ENCODE measurements around the gene RBM33. TPM values are rescaled to one million over a fixed set of nuclear protein-coding genes. Genes with fewer than 3 reads are reported as not detected.
A peak's percentile ranks its signal among the peaks of the same experiment; 100 is the strongest.

The RBM33 gene
- total RNA-seq, 1 experiment from 2014 or later: 80.5 TPM

DNA sequence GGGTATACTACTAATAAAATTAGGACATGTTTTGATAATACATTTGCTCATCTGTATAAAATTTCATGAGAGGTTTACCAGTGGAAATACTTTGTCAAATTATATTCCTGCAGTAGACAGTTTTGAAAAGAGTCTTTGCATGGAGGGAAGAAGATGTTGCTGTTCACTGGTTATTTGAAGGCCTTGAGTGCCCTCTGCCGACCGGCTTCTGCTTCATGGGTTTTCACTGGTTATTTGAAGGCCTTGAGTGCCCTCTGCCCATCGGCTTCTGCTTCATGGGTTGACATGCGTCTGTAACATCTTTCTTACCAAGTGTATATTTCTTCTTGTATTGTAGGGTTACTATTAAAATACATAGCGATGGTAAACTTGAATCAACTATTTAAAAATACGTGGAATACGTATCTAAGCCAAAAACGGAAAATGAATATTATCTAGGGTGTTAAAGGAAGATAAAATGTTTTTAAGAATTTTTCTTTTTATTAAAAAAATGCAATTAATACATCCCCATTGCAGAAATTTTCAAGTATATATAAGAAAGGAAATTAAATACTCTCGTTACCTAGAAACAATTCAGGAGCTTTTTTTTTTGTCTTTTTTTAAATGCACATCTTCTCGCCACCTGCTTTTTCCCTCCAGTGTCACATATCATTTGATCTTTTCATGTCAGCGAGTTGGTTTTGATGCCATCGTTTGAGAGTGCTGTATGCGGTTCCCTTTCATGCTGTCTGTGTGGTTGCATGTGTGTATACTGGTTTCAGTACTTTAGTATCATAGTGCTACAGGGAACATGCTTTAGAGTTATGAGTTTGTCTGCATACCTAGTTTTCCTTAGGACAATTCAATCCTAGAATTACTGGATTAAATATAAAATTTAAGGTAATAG, 94.4 kb downstream of the RBM33 start:
- peaks cover 66% of the 10 kb centered on the region for H3K36me3 Mint-ChIP-seq (ENCODE audit: insufficient read depth, unreplicated experiment)
- H3K27me3 Mint-ChIP-seq (ENCODE audit: insufficient read depth, unreplicated experiment): no peaks in the 10 kb centered on the region
- no peaks in the 10 kb centered on the region for H3K4me1 Mint-ChIP-seq (ENCODE audit: insufficient read depth, unreplicated experiment)
- H3K4me3 Mint-ChIP-seq (ENCODE audit: unreplicated experiment): no peak overlapping the region
- H3K27ac Mint-ChIP-seq (ENCODE audit: low read depth, unreplicated experiment): no peak overlapping the region
- CTCF ChIA-PET: interaction anchor here (0.6 to 7.6 kb wide), 7 partner anchors 9 to 362 kb away, joined by 3 to 74 read pairs (median 4); no protein-coding TSS in a partner anchor
- POLR2A ChIA-PET: no interaction called here
- TF ChIP-seq, protein P1, sequence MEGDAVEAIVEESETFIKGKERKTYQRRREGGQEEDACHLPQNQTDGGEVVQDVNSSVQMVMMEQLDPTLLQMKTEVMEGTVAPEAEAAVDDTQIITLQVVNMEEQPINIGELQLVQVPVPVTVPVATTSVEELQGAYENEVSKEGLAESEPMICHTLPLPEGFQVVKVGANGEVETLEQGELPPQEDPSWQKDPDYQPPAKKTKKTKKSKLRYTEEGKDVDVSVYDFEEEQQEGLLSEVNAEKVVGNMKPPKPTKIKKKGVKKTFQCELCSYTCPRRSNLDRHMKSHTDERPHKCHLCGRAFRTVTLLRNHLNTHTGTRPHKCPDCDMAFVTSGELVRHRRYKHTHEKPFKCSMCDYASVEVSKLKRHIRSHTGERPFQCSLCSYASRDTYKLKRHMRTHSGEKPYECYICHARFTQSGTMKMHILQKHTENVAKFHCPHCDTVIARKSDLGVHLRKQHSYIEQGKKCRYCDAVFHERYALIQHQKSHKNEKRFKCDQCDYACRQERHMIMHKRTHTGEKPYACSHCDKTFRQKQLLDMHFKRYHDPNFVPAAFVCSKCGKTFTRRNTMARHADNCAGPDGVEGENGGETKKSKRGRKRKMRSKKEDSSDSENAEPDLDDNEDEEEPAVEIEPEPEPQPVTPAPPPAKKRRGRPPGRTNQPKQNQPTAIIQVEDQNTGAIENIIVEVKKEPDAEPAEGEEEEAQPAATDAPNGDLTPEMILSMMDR (IDR thresholded peaks at IDR 0.05; ENCODE audit: unreplicated experiment): peak; percentile 59
- no peaks in the 10 kb centered on the region for H3K9me3 Mint-ChIP-seq (ENCODE audit: unreplicated experiment)
- peak; percentile 83 for DNase-seq (ENCODE audit: unreplicated experiment)
- no TSS peak for BruUV-seq (replicated peaks)
- intact Hi-C loops (cut with micrococcal nuclease): loop anchor here (1.0 to 10.0 kb wide), 3 partner anchors 141 to 814 kb away; no protein-coding TSS in a partner anchor

DNA sequence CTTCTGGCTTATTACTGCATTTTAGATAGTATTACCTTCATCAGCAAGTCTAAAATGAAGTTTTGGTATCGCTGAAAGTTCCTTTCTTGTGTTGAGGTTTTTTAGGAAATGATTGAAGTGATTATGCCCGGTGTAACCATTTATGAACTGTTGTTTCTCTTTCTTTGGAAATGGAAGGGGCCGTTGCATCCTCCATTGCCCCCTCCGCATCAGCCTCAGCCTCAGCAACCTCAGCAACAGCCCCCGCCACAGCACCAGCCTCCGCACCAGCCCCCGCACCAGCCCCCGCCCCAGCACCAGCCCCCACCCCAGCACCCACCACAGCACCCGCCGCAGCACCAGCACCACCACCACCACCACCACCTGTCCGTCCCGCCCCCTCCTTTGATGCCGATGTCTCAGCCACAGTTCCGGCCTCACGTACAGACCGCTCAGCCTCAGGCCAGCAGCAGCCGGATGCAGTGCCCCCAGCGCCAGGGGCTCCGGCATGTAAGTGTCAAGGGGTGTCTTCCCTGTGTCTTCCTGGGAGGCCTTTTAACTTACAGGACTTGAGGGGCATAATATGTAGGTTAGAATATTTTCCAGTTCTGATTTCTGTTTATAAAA, 95.2 kb downstream of the RBM33 start:
- intact Hi-C loops (cut with micrococcal nuclease): loop anchor here (10.0 kb wide), 1 partner anchor 815 kb away; no protein-coding TSS in a partner anchor
- Mint-ChIP-seq H3K36me3 (ENCODE audit: insufficient read depth, unreplicated experiment) (peaks cover 70% of the 10 kb centered on the region), H3K4me3 (ENCODE audit: unreplicated experiment) (no peak overlapping the region), H3K9me3 (ENCODE audit: unreplicated experiment) (no peaks in the 10 kb centered on the region), H3K27me3 (ENCODE audit: insufficient read depth, unreplicated experiment) (no peaks in the 10 kb centered on the region), H3K27ac (ENCODE audit: low read depth, unreplicated experiment) (no peak overlapping the region), H3K4me1 (ENCODE audit: insufficient read depth, unreplicated experiment) (no peaks in the 10 kb centered on the region)
- ChIA-PET CTCF (interaction anchor here (0.6 to 7.6 kb wide), 8 partner anchors 9 to 813 kb away, joined by 3 to 74 read pairs (median 4); no protein-coding TSS in a partner anchor), POLR2A (no interaction called here)
- TF ChIP-seq, protein P1 (IDR thresholded peaks at IDR 0.05; ENCODE audit: unreplicated experiment): no peak
- no peak for DNase-seq (ENCODE audit: unreplicated experiment)
- no TSS peak for BruUV-seq (replicated peaks)

DNA sequence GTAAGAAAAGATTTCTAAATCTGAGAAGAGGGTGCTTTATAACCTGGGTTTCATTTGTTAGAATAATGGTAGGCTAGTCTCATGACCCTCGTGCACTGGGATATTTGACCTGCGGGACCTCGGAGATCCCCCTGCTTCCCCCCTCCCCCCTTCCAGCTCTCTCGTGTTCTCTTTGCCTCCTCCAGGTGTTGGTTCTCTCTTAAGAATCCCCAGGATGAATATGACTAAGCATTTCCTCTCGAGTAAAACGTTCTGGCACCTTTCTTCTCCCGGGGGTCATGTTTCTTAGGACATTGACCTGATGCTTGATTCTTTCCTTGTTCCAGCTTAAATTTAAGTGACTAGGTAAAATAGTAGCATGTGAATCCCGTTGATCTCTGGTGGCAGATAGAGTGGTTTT, 96.6 kb downstream of the RBM33 start:
- ChIA-PET POLR2A (interaction anchor here (1.0 kb wide), 1 partner anchor 142 kb away, joined by 3 read pairs; no protein-coding TSS in a partner anchor), CTCF (interaction anchor here (0.6 to 7.6 kb wide), 5 partner anchors 21 to 1055 kb away, joined by 4 to 74 read pairs (median 4); no protein-coding TSS in a partner anchor)
- Mint-ChIP-seq H3K27me3 (ENCODE audit: insufficient read depth, unreplicated experiment) (no peaks in the 10 kb centered on the region), H3K9me3 (ENCODE audit: unreplicated experiment) (no peaks in the 10 kb centered on the region), H3K36me3 (ENCODE audit: insufficient read depth, unreplicated experiment) (peaks cover 81% of the 10 kb centered on the region), H3K4me1 (ENCODE audit: insufficient read depth, unreplicated experiment) (no peaks in the 10 kb centered on the region), H3K4me3 (ENCODE audit: unreplicated experiment) (no peak overlapping the region), H3K27ac (ENCODE audit: low read depth, unreplicated experiment) (no peak overlapping the region)
- TF ChIP-seq, protein P1 (IDR thresholded peaks at IDR 0.05; ENCODE audit: unreplicated experiment): no peak
- DNase-seq (ENCODE audit: unreplicated experiment): peak; percentile 38
- BruUV-seq (replicated peaks): no TSS peak
- intact Hi-C loops (cut with micrococcal nuclease): no loop called here

DNA sequence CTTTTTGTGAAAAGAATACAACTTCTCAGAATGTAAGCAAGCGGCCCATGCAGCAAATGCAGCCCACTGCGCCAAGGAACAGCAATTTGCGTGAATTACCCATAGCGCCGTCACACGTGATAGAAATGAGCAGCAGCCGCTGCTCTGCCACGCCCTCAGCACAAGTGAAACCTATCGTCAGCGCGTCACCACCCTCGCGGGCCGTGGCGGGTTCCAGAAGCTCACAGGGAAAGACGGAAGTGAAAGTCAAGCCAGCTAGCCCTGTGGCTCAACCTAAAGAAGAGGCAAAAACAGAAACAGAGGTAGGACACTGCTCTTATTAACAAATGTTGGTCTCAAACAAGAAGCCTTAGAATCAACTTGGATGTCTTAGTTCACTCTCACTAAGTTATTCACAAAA, 97.3 kb downstream of the RBM33 start:
- H3K4me3 Mint-ChIP-seq (ENCODE audit: unreplicated experiment): no peak overlapping the region
- H3K27ac Mint-ChIP-seq (ENCODE audit: low read depth, unreplicated experiment): no peak overlapping the region
- peaks cover 89% of the 10 kb centered on the region for H3K36me3 Mint-ChIP-seq (ENCODE audit: insufficient read depth, unreplicated experiment)
- ChIA-PET POLR2A (no interaction called here), CTCF (interaction anchor here (0.6 to 7.6 kb wide), 4 partner anchors 26 to 145 kb away, joined by 3 to 74 read pairs (median 4); no protein-coding TSS in a partner anchor)
- intact Hi-C loops (cut with micrococcal nuclease): no loop called here
- H3K27me3 Mint-ChIP-seq (ENCODE audit: insufficient read depth, unreplicated experiment): no peaks in the 10 kb centered on the region
- H3K9me3 Mint-ChIP-seq (ENCODE audit: unreplicated experiment): no peaks in the 10 kb centered on the region
- DNase-seq (ENCODE audit: unreplicated experiment): no peak
- H3K4me1 Mint-ChIP-seq (ENCODE audit: insufficient read depth, unreplicated experiment): no peaks in the 10 kb centered on the region
- BruUV-seq (replicated peaks): no TSS peak
- TF ChIP-seq, protein P1 (IDR thresholded peaks at IDR 0.05; ENCODE audit: unreplicated experiment): no peak

Measured in MCF 10A (cell line).